ENCODE measurements around the gene SEMA4C. TPM values are rescaled to one million over a fixed set of nuclear protein-coding genes. Genes with fewer than 3 reads are reported as not detected.

SEMA4C gene
- total and polyA plus RNA-seq, 2 of the 4 experiments (the other 2 are of a cell fraction) = 15.8 to 24.3 TPM

- Histone ChIP-seq H2BK5ac (ENCODE audit: low read depth, low read length, poor library complexity, severe bottlenecking) (no peak overlapping the region), H3K18ac (ENCODE audit: low read depth, low read length) (no peak overlapping the region), H3K4me1 (ENCODE audit: control insufficient read depth, insufficient read depth, low read length) (peaks cover 2% of the 10 kb centered on the region; the same call in 1 of the 2 replicates), H3K4me2 (ENCODE audit: low read depth, low read length) (no peak overlapping the region), H4K91ac (ENCODE audit: insufficient read depth, low read depth, low read length) (no peak overlapping the region), H3K79me1 (ENCODE audit: low read depth in 1 of 2, low read length in 2 of 2) (no peaks in the 10 kb centered on the region), H3K9ac (ENCODE audit: low read depth, low read length) (no peak overlapping the region), H3K27ac (ENCODE audit: insufficient read depth, low read length) (no peak overlapping the region), H4K8ac (ENCODE audit: low read depth in 2 of 2, low read length in 2 of 2) (no peak overlapping the region), H3K56ac (ENCODE audit: extremely low read depth, insufficient read depth, low read length) (no peak overlapping the region), H3K4me3 (ENCODE audit: insufficient read depth, low read depth, low read length) (no peak overlapping the region), H3K27me3 (ENCODE audit: control insufficient read depth, insufficient read depth, low read length) (peaks cover 15% of the 10 kb centered on the region; the same call in 1 of the 2 replicates), H3K36me3 (ENCODE audit: control insufficient read depth, insufficient read depth, low read length) (no peaks in the 10 kb centered on the region), H2AK9ac (replicated peaks; ENCODE audit: low read depth, low read length, poor library complexity) (no peak overlapping the region), H2AK5ac (ENCODE audit: low read depth, low read length) (no peak overlapping the region), H2AFZ (replicated peaks; ENCODE audit: low read length, poor library complexity) (no peak overlapping the region), H4K20me1 (ENCODE audit: insufficient read depth, low read length) (no peaks in the 10 kb centered on the region), H2BK120ac (ENCODE audit: low read depth, low read length) (no peak overlapping the region), H2BK20ac (ENCODE audit: low read depth, low read length) (no peak overlapping the region), H4K5ac (ENCODE audit: low read depth, low read length) (no peak overlapping the region), H3K14ac (replicated peaks; ENCODE audit: low read depth, low read length) (no peak overlapping the region), H3K4ac (ENCODE audit: low read depth, low read length) (no peak overlapping the region), H3K9me1 (ENCODE audit: insufficient read depth, low read length) (no peaks in the 10 kb centered on the region; the same call in 1 of the 2 replicates), H3K9me3 (ENCODE audit: control insufficient read depth, insufficient read depth, low read length) (no peaks in the 10 kb centered on the region), H3K23ac (ENCODE audit: low read depth, low read length) (no peak overlapping the region), H2BK15ac (ENCODE audit: low read depth, low read length) (no peak overlapping the region)
- POLR2A ChIA-PET (ENCODE audit: unreplicated experiment) = no interaction called here
- CTCF ChIA-PET = interaction anchor here (0.6 kb wide), 1 partner anchor 851 kb away, joined by 9 read pairs; no protein-coding TSS in a partner anchor
- dilution Hi-C loops (cut with HindIII; ENCODE audit: low sequenced_read_pairs, unreplicated experiment) = no loop called here
- 88% methylated on average over 8 of the region's 19 CpGs; no CpG with 5 or more reads in 1 of the 2 experiments for WGBS, 2 experiments (ENCODE audit: extremely low coverage in 2 of 2, insufficient read length in 1 of 2)
- ATAC-seq (ENCODE audit: low read depth) = no peak
- in situ Hi-C loops (cut with MboI; ENCODE audit: low sequenced_read_pairs) = no loop called here
- no TSS peak for BruUV-seq (replicated peaks)
- no peak for DNase-seq
- intact Hi-C loops (cut with micrococcal nuclease) = no loop called here
- TF ChIP-seq CTCF (conservative IDR thresholded peaks at IDR 0.05; ENCODE audit: low read depth, low read length) = no peak
- TF ChIP-seq NFE2L2 (IDR thresholded peaks at IDR 0.05; ENCODE audit: low read depth, low read length) = no peak
- no peak for TF ChIP-seq RCOR1 (IDR thresholded peaks at IDR 0.05; ENCODE audit: insufficient replicate concordance, low read length)
- TF ChIP-seq SMC3 (IDR thresholded peaks at IDR 0.05; ENCODE audit: low read depth, low read length) = no peak
- TF ChIP-seq USF2 (IDR thresholded peaks at IDR 0.05; ENCODE audit: low read depth, low read length) = no peak
- no peak for TF ChIP-seq MXI1 (IDR thresholded peaks at IDR 0.05; ENCODE audit: borderline replicate concordance, low read depth, low read length)
- TF ChIP-seq RAD21 (IDR thresholded peaks at IDR 0.05; ENCODE audit: low read length) = no peak
- TF ChIP-seq RFX5 (IDR thresholded peaks at IDR 0.05; ENCODE audit: low read depth, low read length) = no peak
- no peak for TF ChIP-seq CHD1 (IDR thresholded peaks at IDR 0.05; ENCODE audit: low read depth, low read length)
- TF ChIP-seq CEBPB (IDR thresholded peaks at IDR 0.05; ENCODE audit: low read depth, low read length) = no peak
- no peak for TF ChIP-seq BHLHE40 (IDR thresholded peaks at IDR 0.05; ENCODE audit: low read depth, low read length)
- no peak for TF ChIP-seq MAFK (IDR thresholded peaks at IDR 0.05; ENCODE audit: low read depth, low read length)
- no peak for TF ChIP-seq ELK1 (IDR thresholded peaks at IDR 0.05; ENCODE audit: borderline replicate concordance, low read depth, low read length)
- no peak for TF ChIP-seq POLR2A (IDR thresholded peaks at IDR 0.05; ENCODE audit: low read depth, low read length)
- no peak for TF ChIP-seq FOS (IDR thresholded peaks at IDR 0.05; ENCODE audit: low read depth, low read length)
Measured at GRCh38 chr2:96884299-96885094, 14.6 kb upstream of the SEMA4C start.
